Left lung (tissue), 10 donors: ENCODE results near the gene ITM2C. TPM values are rescaled to one million over a fixed set of nuclear protein-coding genes. Genes with fewer than 3 reads are reported as not detected.

Experiments used
- ATAC-seq: fragments of 200-7000 bp; cut with Tn5 transposase; one replicate; pipeline ENCODE4 v1.9.1; 2020; ENCODE audit warnings: moderate library complexity
- DNase-seq, 4 donors: peaks; one replicate each; pipeline ENCODE4 v3.0.0-alpha.2; 2013 to 2020
- H3K27ac ChIP-seq, 2 donors: fragments of 200-600 bp; sonication (generic) in 1 of 2; one replicate each; pipeline versions ENCODE4 v1.5.0 to v1.8.0; 2020 to 2021
- H3K27me3 ChIP-seq, 2 donors: fragments of 200-600 bp; sonication (generic) in 1 of 2; one replicate each; pipeline versions ENCODE4 v1.5.0 to v1.8.0; 2020 to 2021
- H3K36me3 ChIP-seq, 2 donors: fragments of 200-600 bp; sonication (generic) in 1 of 2; one replicate each; pipeline versions ENCODE4 v1.5.0 to v1.8.0; 2020 to 2021
- H3K4me1 ChIP-seq, 2 donors: fragments of 200-600 bp; one replicate each; pipeline ENCODE4 v1.8.0; 2021
- H3K4me3 ChIP-seq, 2 donors: fragments of 200-600 bp; sonication (generic) in 1 of 2; one replicate each; pipeline versions ENCODE4 v1.5.0 to v1.8.0; 2020 to 2021; ENCODE audit warnings: mild to moderate bottlenecking in 1 of 2
- H3K9me3 ChIP-seq, 2 donors: fragments of 200-600 bp; sonication (generic) in 1 of 2; one replicate each; pipeline versions ENCODE4 v1.5.0 to v1.8.0; 2020 to 2021
- intact Hi-C, 2 donors: fragments of 100-400 bp; cut with DNase I; formaldehyde crosslinking; loops; one replicate each; pipeline versions ENCODE4 v1.11.2 to v1.14.2; 2022
- polyA plus RNA-seq, 6 donors: library from polyadenylated mRNA; unstranded; fragments of 120-200 nt; gene quantifications; one replicate each; pipeline ENCODE4 v1.2.1, GENCODE V29; 2013; ENCODE audit not compliant: insufficient read length in 6 of 6
- total RNA-seq, 2 donors: library from RNA; stranded (reverse); fragmentation: NEBNext Ultra II Directional; extraction: Animal tissue kit (Norgen Biotek cat#: 25700); gene quantifications; one replicate each; pipeline ENCODE4 v1.2.1, GENCODE V29; 2021
- TF ChIP-seq, protein P1 (sequence below), 2 donors: fragments of 200-600 bp; sonication (generic) in 1 of 2; IDR thresholded peaks; one replicate each; pipeline versions ENCODE4 v1.5.0 to v1.8.0; 2021; ENCODE audit warnings: antibody characterized with exemption in 2 of 2
- donor health status: DM: no; HTN: yes; CAD: no.
- donor health status: DM: no; HTN: no; CAD: no.

The ITM2C gene
- total and polyA plus RNA-seq, 8 donors: 32.0 to 356 (median 283) TPM

DNA sequence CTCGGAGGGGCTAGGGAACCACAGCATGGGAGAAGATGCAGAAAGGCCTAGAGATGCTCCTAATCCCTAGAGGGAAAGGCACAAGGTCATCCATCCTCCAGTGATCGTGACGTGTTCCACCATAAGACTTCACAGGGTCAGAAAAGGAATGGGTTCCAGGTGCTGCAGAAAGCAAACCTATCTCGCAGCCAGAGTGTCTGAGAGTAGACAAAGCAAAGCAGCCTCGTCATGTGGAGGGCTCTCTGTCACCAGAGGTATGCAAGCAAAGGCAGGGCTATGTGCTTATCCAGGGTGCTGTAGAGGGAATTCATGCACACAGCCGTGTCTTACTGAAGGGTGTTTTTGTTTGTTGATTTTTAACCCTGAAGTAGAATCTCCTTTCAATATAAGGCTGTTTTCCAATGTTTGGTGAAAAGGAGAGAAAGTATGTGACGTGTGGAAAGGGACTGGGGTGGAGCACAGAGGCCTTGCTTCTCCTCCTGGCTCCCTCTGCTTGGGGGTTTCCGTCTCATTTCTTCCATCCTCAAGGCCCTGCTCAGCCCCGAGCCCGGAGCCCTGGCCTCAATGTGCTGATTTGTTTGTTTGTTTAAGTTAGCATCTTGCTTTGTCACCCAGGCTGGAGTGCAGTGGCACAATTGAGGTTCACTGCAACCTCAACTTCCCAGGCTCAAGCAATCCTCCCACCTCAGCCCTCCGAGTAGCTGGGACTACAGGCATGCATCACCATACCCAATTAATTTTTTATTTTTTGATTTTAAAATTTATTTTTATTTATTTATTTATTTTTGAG, 57.3 kb downstream of the ITM2C start:
- intact Hi-C loops: no loop called here
- H3K9me3 ChIP-seq: no peaks in the 10 kb centered on the region
- TF ChIP-seq, protein P1, sequence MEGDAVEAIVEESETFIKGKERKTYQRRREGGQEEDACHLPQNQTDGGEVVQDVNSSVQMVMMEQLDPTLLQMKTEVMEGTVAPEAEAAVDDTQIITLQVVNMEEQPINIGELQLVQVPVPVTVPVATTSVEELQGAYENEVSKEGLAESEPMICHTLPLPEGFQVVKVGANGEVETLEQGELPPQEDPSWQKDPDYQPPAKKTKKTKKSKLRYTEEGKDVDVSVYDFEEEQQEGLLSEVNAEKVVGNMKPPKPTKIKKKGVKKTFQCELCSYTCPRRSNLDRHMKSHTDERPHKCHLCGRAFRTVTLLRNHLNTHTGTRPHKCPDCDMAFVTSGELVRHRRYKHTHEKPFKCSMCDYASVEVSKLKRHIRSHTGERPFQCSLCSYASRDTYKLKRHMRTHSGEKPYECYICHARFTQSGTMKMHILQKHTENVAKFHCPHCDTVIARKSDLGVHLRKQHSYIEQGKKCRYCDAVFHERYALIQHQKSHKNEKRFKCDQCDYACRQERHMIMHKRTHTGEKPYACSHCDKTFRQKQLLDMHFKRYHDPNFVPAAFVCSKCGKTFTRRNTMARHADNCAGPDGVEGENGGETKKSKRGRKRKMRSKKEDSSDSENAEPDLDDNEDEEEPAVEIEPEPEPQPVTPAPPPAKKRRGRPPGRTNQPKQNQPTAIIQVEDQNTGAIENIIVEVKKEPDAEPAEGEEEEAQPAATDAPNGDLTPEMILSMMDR (IDR thresholded peaks at IDR 0.05): no peak
- no peak overlapping the region for H3K27ac ChIP-seq
- DNase-seq (peak in 1 of 4 donors; percentile 24), ATAC-seq (no peak)
- peaks cover 3 to 12% of the 10 kb centered on the region in 2 donors for H3K27me3 ChIP-seq
- H3K4me1 ChIP-seq: no peaks in the 10 kb centered on the region
- H3K4me3 ChIP-seq: no peak overlapping the region
- H3K36me3 ChIP-seq: no peaks in the 10 kb centered on the region

DNA sequence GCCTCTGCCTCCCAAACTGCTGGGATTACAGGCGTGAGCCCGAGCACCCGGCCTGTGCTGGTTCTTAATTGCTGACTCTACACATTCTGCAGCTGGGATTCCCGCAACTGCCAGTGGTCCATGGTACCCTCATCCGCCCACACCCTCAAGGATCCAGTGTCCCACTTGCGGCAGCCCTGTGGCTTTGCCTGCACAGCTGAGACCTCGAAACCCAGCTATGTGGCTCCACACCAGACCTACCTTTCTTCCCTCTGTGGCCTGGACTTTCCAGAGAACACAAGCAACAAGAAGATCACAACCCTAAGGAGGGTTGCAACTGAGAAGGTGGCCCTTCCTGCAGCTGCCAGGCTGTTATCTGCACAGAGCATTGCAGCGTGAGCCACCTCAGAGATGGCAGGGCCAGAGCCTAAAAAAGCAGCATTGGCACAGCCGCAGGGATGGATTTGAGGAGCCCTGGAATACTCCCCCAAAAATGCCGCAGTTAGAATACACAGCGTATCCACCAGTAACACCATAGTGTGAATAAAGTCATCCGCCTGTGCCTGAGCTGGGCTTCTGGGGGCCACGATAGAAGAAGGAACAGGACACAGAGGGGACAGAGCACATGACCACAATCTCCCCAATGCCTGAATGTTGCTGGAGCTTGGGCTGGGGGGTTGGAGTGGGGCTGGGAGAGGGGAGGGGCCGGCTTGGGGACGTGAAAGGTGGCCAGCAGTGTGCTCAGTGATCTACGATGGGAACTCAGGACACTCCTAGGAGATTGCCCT, 58.4 kb downstream of the ITM2C start:
- DNase-seq (peak in 1 of 4 donors; percentile 14), ATAC-seq (no peak)
- H3K4me3 ChIP-seq: no peak overlapping the region
- TF ChIP-seq, protein P1 (IDR thresholded peaks at IDR 0.05): no peak
- H3K36me3 ChIP-seq: no peaks in the 10 kb centered on the region
- no peak overlapping the region for H3K27ac ChIP-seq
- H3K27me3 ChIP-seq: peaks cover 3 to 12% of the 10 kb centered on the region in 2 donors
- no peaks in the 10 kb centered on the region for H3K4me1 ChIP-seq
- no peaks in the 10 kb centered on the region for H3K9me3 ChIP-seq
- intact Hi-C loops: no loop called here

DNA sequence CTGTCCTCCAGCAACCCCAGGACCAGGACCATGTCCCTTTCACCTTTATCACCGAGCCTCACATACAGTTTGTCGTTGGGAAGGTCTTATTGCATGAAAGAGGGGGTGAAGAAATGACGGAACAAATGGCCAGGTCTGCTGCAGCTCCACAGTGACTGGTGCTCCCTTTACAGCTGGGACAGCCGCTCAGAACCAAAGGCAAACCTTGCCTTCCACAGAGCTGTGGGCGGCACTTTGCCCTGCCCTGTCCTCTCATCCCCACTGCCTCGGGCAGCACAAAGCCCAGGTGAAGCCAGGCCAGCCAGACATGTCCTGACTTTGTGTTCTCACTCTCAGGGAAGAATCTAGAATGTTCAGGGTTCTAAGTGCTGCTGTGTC, 59.3 kb downstream of the ITM2C start:
- TF ChIP-seq, protein P1 (IDR thresholded peaks at IDR 0.05): no peak
- H3K27me3 ChIP-seq: peaks cover 3 to 12% of the 10 kb centered on the region in 2 donors
- DNase-seq (peak in 1 of 4 donors; percentile 25), ATAC-seq (no peak)
- H3K4me3 ChIP-seq: no peak overlapping the region
- H3K36me3 ChIP-seq: no peaks in the 10 kb centered on the region
- intact Hi-C loops: no loop called here
- no peaks in the 10 kb centered on the region for H3K9me3 ChIP-seq
- H3K27ac ChIP-seq: no peak overlapping the region
- no peaks in the 10 kb centered on the region for H3K4me1 ChIP-seq

- Histone ChIP-seq H3K27ac (no peak within 1 kb of the TSS), H3K36me3 (no peaks in the 10 kb centered on the region), H3K4me3 (no peak within 1 kb of the TSS), H3K27me3 (peaks cover 0 to 12% of the 10 kb centered on the region in 2 donors), H3K9me3 (no peaks in the 10 kb centered on the region), H3K4me1 (no peaks in the 10 kb centered on the region)
- peak in 2 of 4 donors; percentile 59 to 61 for DNase-seq
- intact Hi-C loops: no loop called here
- TF ChIP-seq, protein P1 (IDR thresholded peaks at IDR 0.05): no peak
- ATAC-seq: peak; percentile 58
These were observed 60.0 kb downstream of the ITM2C start, which contains the start of gene GPR55 for GRCh38 chr2:230924470-230925341. Gene GPR55, minus strand, starts transcription at chr2:230925242. Its CDS starts 14,280 bp downstream, at chr2:230910962.
